Measurements from ENCODE around the gene KCNIP1.

- TF ChIP-seq GATA3 (IDR thresholded peaks at IDR 0.05; ENCODE audit: low read depth, low read length): no peak
- TF ChIP-seq GATA2 (IDR thresholded peaks at IDR 0.05; ENCODE audit: low read depth, low read length): no peak
Observed at GRCh38 chr5:170540271-170540670, 36.5 kb downstream of the KCNIP1 start.

Data from SH-SY5Y (cell line).